ENCODE measurements around the gene ZBTB16.

DNA sequence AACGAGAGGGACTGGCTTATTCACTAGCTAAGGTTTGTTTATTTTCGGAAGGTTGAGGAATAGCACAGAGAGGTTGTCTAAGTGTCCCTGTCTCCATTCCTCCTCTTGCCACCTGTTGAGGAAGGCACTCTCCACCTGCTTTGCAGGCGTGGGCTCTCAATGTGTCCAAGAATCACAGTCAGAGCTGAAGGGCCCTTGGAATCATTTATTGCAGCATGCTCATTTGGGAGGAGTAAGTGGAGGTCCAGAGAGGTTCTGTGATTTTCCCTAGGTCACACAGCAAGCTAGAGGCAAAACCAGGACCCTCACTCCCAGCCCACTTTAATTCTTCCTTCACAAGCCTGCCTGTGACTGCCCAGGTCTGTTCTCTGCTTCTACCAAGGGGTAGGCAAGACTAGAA lies 21.3 kb downstream of the ZBTB16 start:
- TF ChIP-seq ARNT (IDR thresholded peaks at IDR 0.05) (no peak), L3MBTL2 (conservative IDR thresholded peaks at IDR 0.05) (no peak), SP1 (IDR thresholded peaks at IDR 0.05) (no peak), FOXK2 (IDR thresholded peaks at IDR 0.05) (no peak)

Measured in HEK293T (cell line).